Duodenal mucosa (tissue), 2 donors: Measurements from ENCODE around the gene DNAH6.

ENCODE experiments used
- H3K27ac ChIP-seq: one replicate; pipeline ENCODE4 v1.7.0; 2013; ENCODE audit warnings: low read depth, low read length
- H3K27me3 ChIP-seq, 2 donors: one replicate each; pipeline ENCODE4 v1.7.0; 2013; ENCODE audit warnings: low read length in 2 of 2, control low read depth in 1 of 2; ENCODE audit not compliant: insufficient read depth in 2 of 2, control insufficient read depth in 1 of 2
- H3K36me3 ChIP-seq, 2 donors: one replicate each; pipeline ENCODE4 v1.7.0; 2013; ENCODE audit warnings: low read length in 2 of 2, control low read depth in 1 of 2; ENCODE audit not compliant: insufficient read depth in 2 of 2, control insufficient read depth in 1 of 2
- H3K4me1 ChIP-seq, 2 donors: one replicate each; pipeline ENCODE4 v1.7.0; 2013; ENCODE audit warnings: low read length in 2 of 2, control low read depth in 1 of 2; ENCODE audit not compliant: insufficient read depth in 2 of 2, control insufficient read depth in 1 of 2
- H3K4me3 ChIP-seq, 2 donors: one replicate each; pipeline ENCODE4 v1.7.0; 2013; ENCODE audit warnings: low read length in 2 of 2, low read depth in 1 of 2
- H3K9ac ChIP-seq, 2 donors: one replicate each; pipeline ENCODE4 v1.7.0; 2013; ENCODE audit warnings: low read length in 2 of 2, low read depth in 1 of 2
- H3K9me3 ChIP-seq, 2 donors: one replicate each; pipeline ENCODE4 v1.7.0; 2013; ENCODE audit warnings: low read length in 2 of 2, control low read depth in 1 of 2; ENCODE audit not compliant: control insufficient read depth in 1 of 2

DNAH6 gene

GRCh38 chr2:84704505-84705244 lies 188.4 kb downstream of the DNAH6 start:
- Histone ChIP-seq H3K9ac (no peak overlapping the region), H3K4me1 (peaks cover 4 to 5% of the 10 kb centered on the region in 2 donors), H3K27ac (no peak overlapping the region), H3K36me3 (no peaks in the 10 kb centered on the region), H3K4me3 (no peak overlapping the region), H3K27me3 (no peaks in the 10 kb centered on the region), H3K9me3 (peaks cover 3 to 8% of the 10 kb centered on the region in 2 donors)

- Histone ChIP-seq H3K9me3 (peaks cover 3 to 8% of the 10 kb centered on the region in 2 donors), H3K4me1 (peaks cover 5% of the 10 kb centered on the region in 2 donors), H3K27ac (no peak overlapping the region), H3K27me3 (no peaks in the 10 kb centered on the region), H3K4me3 (no peak overlapping the region), H3K9ac (no peak overlapping the region), H3K36me3 (no peaks in the 10 kb centered on the region)
These were observed 189.6 kb downstream of the DNAH6 start for GRCh38 chr2:84705858-84706257.

- Histone ChIP-seq H3K9me3 (no peaks in the 10 kb centered on the region), H3K36me3 (no peaks in the 10 kb centered on the region), H3K27me3 (no peaks in the 10 kb centered on the region), H3K27ac (no peak overlapping the region), H3K4me3 (no peak overlapping the region), H3K4me1 (peaks cover 5 to 13% of the 10 kb centered on the region in 2 donors), H3K9ac (no peak overlapping the region)
These were observed 192.1 kb downstream of the DNAH6 start for GRCh38 chr2:84708442-84708841.

GRCh38 chr2:84711651-84712050 lies 195.4 kb downstream of the DNAH6 start:
- Histone ChIP-seq H3K9ac (no peak overlapping the region), H3K4me1 (peaks cover 0 to 9% of the 10 kb centered on the region in 2 donors), H3K27me3 (no peaks in the 10 kb centered on the region), H3K4me3 (no peak overlapping the region), H3K27ac (no peak overlapping the region), H3K36me3 (no peaks in the 10 kb centered on the region), H3K9me3 (no peaks in the 10 kb centered on the region)

DNA sequence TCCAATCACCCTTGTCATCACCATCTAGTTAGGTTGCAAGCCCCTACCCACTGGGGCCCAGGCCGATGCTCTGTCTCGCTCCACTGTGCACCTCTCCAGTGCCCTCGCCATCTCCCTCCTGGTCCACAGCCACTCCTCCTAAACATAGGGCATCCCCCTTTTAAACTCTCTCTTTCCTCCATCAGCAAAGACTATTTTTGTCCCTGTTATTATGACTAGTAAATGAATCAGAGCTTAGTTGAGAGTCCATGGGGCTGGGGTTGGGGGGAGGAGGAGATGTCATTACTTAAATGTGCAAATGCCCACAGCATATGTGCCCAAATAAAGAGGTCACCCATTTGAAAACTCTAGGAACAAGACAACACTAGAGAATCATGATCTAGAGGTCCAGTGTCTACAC lies 197.1 kb downstream of the DNAH6 start:
- H3K27me3 ChIP-seq: no peaks in the 10 kb centered on the region
- no peak overlapping the region for H3K27ac ChIP-seq
- H3K9ac ChIP-seq: no peak overlapping the region
- H3K4me1 ChIP-seq: peaks cover 0 to 9% of the 10 kb centered on the region in 2 donors
- H3K36me3 ChIP-seq: no peaks in the 10 kb centered on the region
- H3K4me3 ChIP-seq: no peak overlapping the region
- no peaks in the 10 kb centered on the region for H3K9me3 ChIP-seq

DNA sequence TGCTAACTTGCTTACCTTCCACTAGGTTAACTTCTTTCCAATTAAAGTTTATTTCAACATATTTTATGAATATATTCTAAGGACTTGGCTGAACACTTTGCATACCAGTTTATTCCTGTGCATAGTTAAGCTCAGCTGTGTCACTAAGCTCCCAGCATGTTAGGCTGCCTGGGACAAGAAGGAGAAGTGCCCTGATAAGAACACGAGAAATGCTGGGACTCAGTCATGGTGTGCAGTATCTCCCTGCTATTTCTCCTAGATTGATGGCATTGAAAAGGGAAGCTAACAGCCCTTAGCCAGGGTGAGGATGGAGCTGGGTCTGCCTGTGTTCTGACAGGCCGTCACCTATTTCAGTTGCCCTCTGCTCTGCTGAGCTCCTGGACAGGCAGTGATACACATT lies 200.3 kb downstream of the DNAH6 start:
- no peaks in the 10 kb centered on the region for H3K27me3 ChIP-seq
- H3K9ac ChIP-seq: no peak overlapping the region
- no peaks in the 10 kb centered on the region for H3K36me3 ChIP-seq
- H3K9me3 ChIP-seq: no peaks in the 10 kb centered on the region
- no peak overlapping the region for H3K4me3 ChIP-seq
- no peak overlapping the region for H3K27ac ChIP-seq
- H3K4me1 ChIP-seq: peaks cover 0 to under 1% of the 10 kb centered on the region in 2 donors

GRCh38 chr2:84717302-84717701 lies 201.0 kb downstream of the DNAH6 start:
- Histone ChIP-seq H3K27me3 (no peaks in the 10 kb centered on the region), H3K9me3 (no peaks in the 10 kb centered on the region), H3K36me3 (no peaks in the 10 kb centered on the region), H3K4me3 (no peak overlapping the region), H3K4me1 (no peaks in the 10 kb centered on the region), H3K9ac (no peak overlapping the region), H3K27ac (no peak overlapping the region)

DNA sequence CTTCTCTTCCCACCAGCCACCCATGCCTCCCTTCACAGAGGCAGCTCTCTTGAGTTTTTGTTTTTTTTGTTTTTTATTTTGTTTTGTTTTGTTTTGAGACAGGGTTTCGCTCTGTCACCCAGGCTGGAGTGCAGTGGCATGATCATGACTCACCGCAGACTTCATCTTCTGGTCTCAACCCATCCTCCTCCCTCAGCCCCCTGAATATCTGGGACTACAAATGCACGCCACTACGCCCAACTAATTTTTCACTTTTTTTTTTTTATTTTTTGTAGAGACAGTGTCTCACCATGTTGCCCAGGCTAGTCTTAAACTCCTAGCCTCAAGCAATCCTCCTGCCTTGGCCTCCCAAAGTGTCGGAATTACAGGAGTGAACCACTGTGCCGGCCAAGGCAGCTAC lies 203.1 kb downstream of the DNAH6 start:
- no peaks in the 10 kb centered on the region for H3K27me3 ChIP-seq
- no peak overlapping the region for H3K9ac ChIP-seq
- no peaks in the 10 kb centered on the region for H3K36me3 ChIP-seq
- no peaks in the 10 kb centered on the region for H3K9me3 ChIP-seq
- no peak overlapping the region for H3K4me3 ChIP-seq
- H3K4me1 ChIP-seq: no peaks in the 10 kb centered on the region
- H3K27ac ChIP-seq: no peak overlapping the region

GRCh38 chr2:84723831-84724230 lies 207.5 kb downstream of the DNAH6 start:
- H3K4me3 ChIP-seq: no peak overlapping the region
- H3K36me3 ChIP-seq: no peaks in the 10 kb centered on the region
- H3K27me3 ChIP-seq: no peaks in the 10 kb centered on the region
- no peaks in the 10 kb centered on the region for H3K4me1 ChIP-seq
- no peaks in the 10 kb centered on the region for H3K9me3 ChIP-seq
- H3K27ac ChIP-seq: no peak overlapping the region
- H3K9ac ChIP-seq: no peak overlapping the region

GRCh38 chr2:84725717-84726116 lies 209.4 kb downstream of the DNAH6 start:
- H3K4me1 ChIP-seq: no peaks in the 10 kb centered on the region
- no peak overlapping the region for H3K9ac ChIP-seq
- no peak overlapping the region for H3K4me3 ChIP-seq
- H3K9me3 ChIP-seq: no peaks in the 10 kb centered on the region
- H3K36me3 ChIP-seq: no peaks in the 10 kb centered on the region
- H3K27me3 ChIP-seq: no peaks in the 10 kb centered on the region
- no peak overlapping the region for H3K27ac ChIP-seq
